Activated CD4-positive, CD25-positive, alpha-beta regulatory T cell treated with anti-CD3 and anti-CD28 coated beads, Interleukin-2, amount 50 U/mL, for 72 hours (primary cell): ENCODE measurements around the gene PPP6R2.
"Not testable (repeated sequence)": the region's sequence is repeated elsewhere in the genome, so short reads cannot be mapped to it uniquely, and the experiment has no call there.

Experiments
- DNase-seq: peaks from one replicate; pipeline ENCODE4 v3.0.0; 2021

Gene PPP6R2

GRCh38 chr22:50403701-50404101, 60.6 kb downstream of the PPP6R2 start:
- DNase-seq: no peak

GRCh38 chr22:50406416-50407170, 63.5 kb downstream of the PPP6R2 start:
- DNase-seq: no peak

GRCh38 chr22:50408311-50408710, 65.2 kb downstream of the PPP6R2 start:
- no peak for DNase-seq

- DNase-seq: not testable (repeated sequence)
Measured at GRCh38 chr22:50408954-50409353, 65.8 kb downstream of the PPP6R2 start.

GRCh38 chr22:50414476-50415248, 71.5 kb downstream of the PPP6R2 start:
- DNase-seq: no peak

GRCh38 chr22:50415426-50415825, 72.3 kb downstream of the PPP6R2 start:
- DNase-seq: no peak

GRCh38 chr22:50416996-50417395, 73.9 kb downstream of the PPP6R2 start:
- no peak for DNase-seq

- DNase-seq: no peak
Measured at GRCh38 chr22:50417411-50418210, 74.5 kb downstream of the PPP6R2 start.

GRCh38 chr22:50418624-50419023, 75.5 kb downstream of the PPP6R2 start:
- no peak for DNase-seq

GRCh38 chr22:50419116-50419515, 76.0 kb downstream of the PPP6R2 start:
- DNase-seq: no peak

GRCh38 chr22:50420015-50420414, 76.9 kb downstream of the PPP6R2 start:
- no peak for DNase-seq

GRCh38 chr22:50420581-50420980, 77.5 kb downstream of the PPP6R2 start:
- no peak for DNase-seq

- no peak for DNase-seq
Measured at GRCh38 chr22:50422046-50422445, 78.9 kb downstream of the PPP6R2 start.

- DNase-seq: no peak
Measured at GRCh38 chr22:50422961-50423815, 80.1 kb downstream of the PPP6R2 start.

GRCh38 chr22:50423956-50424355, 80.8 kb downstream of the PPP6R2 start:
- DNase-seq: no peak

- no peak for DNase-seq
Measured at GRCh38 chr22:50425179-50425916, 82.2 kb downstream of the PPP6R2 start.

- DNase-seq: peak; percentile 28
Measured at GRCh38 chr22:50432131-50432876, 89.2 kb downstream of the PPP6R2 start.

GRCh38 chr22:50432877-50433510, 89.9 kb downstream of the PPP6R2 start:
- DNase-seq: not testable (repeated sequence)

- DNase-seq: no peak
Measured at GRCh38 chr22:50434849-50435248, 91.7 kb downstream of the PPP6R2 start.

GRCh38 chr22:50435291-50436014, 92.3 kb downstream of the PPP6R2 start:
- no peak for DNase-seq
